ENCODE data around the gene TNS3.

The TNS3 gene

GRCh38 chr7:47255441-47255840 lies 326.5 kb downstream of the TNS3 start:
- Histone ChIP-seq H3K4me3 (replicated peaks; ENCODE audit: insufficient read depth, low read length) (no peak overlapping the region), H3K27me3 (ENCODE audit: insufficient read depth, poor library complexity, severe bottlenecking) (peaks cover 3% of the 10 kb centered on the region), H3K27ac (replicated peaks) (no peak overlapping the region)
- no peak for TF ChIP-seq POLR2AphosphoS5 (IDR thresholded peaks at IDR 0.05; ENCODE audit: low read depth)
- no peak for TF ChIP-seq GABPA (IDR thresholded peaks at IDR 0.05; ENCODE audit: low read depth)
- TF ChIP-seq REST (IDR thresholded peaks at IDR 0.05; ENCODE audit: insufficient replicate concordance, low read depth): no peak
- TF ChIP-seq SPI1 (IDR thresholded peaks at IDR 0.05; ENCODE audit: borderline replicate concordance, low read depth): no peak
- TF ChIP-seq CTCF (IDR thresholded peaks at IDR 0.05; ENCODE audit: insufficient read depth, low read length): no peak
- no peak for DNase-seq (ENCODE audit: low read depth in 1 of 2, low spot score in 1 of 2)

GRCh38 chr7:47255007-47255406 lies 326.9 kb downstream of the TNS3 start:
- H3K27me3 ChIP-seq (ENCODE audit: insufficient read depth, poor library complexity, severe bottlenecking): peaks cover 3% of the 10 kb centered on the region
- no peak overlapping the region for H3K4me3 ChIP-seq (replicated peaks; ENCODE audit: insufficient read depth, low read length)
- TF ChIP-seq POLR2AphosphoS5 (IDR thresholded peaks at IDR 0.05; ENCODE audit: low read depth) (no peak), REST (IDR thresholded peaks at IDR 0.05; ENCODE audit: insufficient replicate concordance, low read depth) (no peak), GABPA (IDR thresholded peaks at IDR 0.05; ENCODE audit: low read depth) (no peak), CTCF (IDR thresholded peaks at IDR 0.05; ENCODE audit: insufficient read depth, low read length) (no peak), SPI1 (IDR thresholded peaks at IDR 0.05; ENCODE audit: borderline replicate concordance, low read depth) (no peak)

GRCh38 chr7:47254081-47254977 lies 327.6 kb downstream of the TNS3 start:
- H3K4me3 ChIP-seq (replicated peaks; ENCODE audit: insufficient read depth, low read length): peak overlapping the region; percentile 63
- DNase-seq (ENCODE audit: low read depth in 1 of 2, low spot score in 1 of 2): peak; percentile 32 to 50
- H3K27me3 ChIP-seq (ENCODE audit: insufficient read depth, poor library complexity, severe bottlenecking): peaks cover 3% of the 10 kb centered on the region
- no peak overlapping the region for H3K27ac ChIP-seq (replicated peaks)
- TF ChIP-seq SPI1 (IDR thresholded peaks at IDR 0.05; ENCODE audit: borderline replicate concordance, low read depth) (no peak), CTCF (IDR thresholded peaks at IDR 0.05; ENCODE audit: insufficient read depth, low read length) (peak; percentile 1)

More at GRCh38 chr7:47255007-47255406, 326.9 kb downstream of the TNS3 start:
- DNase-seq (ENCODE audit: low read depth in 1 of 2, low spot score in 1 of 2): no peak
- no peak overlapping the region for H3K27ac ChIP-seq (replicated peaks)

Measured in HL-60 (cell line).